DND-41 (cell line): ENCODE results near the gene ECHS1.

Source experiments
- ATAC-seq: fragments of 200-7000 bp; cut with Tn5 transposase; 3 replicates; pipeline ENCODE4 v1.9.1; 2021; ENCODE audit warnings: low read depth; ENCODE audit not compliant: insufficient read depth
- DNase-seq: peaks from one replicate; pipeline ENCODE4 v3.0.0-alpha.2; 2020
- H2AFZ ChIP-seq: 2 replicates; pipeline ENCODE4 v1.6.0; 2012; ENCODE audit warnings: low read depth, low read length
- H3K27ac ChIP-seq: 2 replicates; pipeline ENCODE4 v1.5.1; 2012; ENCODE audit warnings: low read length, inconsistent platforms
- H3K27me3 ChIP-seq: fragments of 200-600 bp; sonication (generic); 2 replicates; pipeline ENCODE4 v1.6.0; 2012; ENCODE audit warnings: low read length, mild to moderate bottlenecking, inconsistent platforms; ENCODE audit not compliant: insufficient read depth, poor library complexity
- H3K36me3 ChIP-seq: 2 replicates; pipeline ENCODE4 v1.5.1; 2012; ENCODE audit warnings: low read length, inconsistent platforms; ENCODE audit not compliant: insufficient read depth
- H3K4me1 ChIP-seq: 2 replicates; pipeline ENCODE4 v1.5.1; 2012; ENCODE audit warnings: mild to moderate bottlenecking, low read length; ENCODE audit not compliant: insufficient read depth
- H3K4me2 ChIP-seq: 2 replicates; pipeline ENCODE4 v1.6.0; 2012; ENCODE audit warnings: mild to moderate bottlenecking, moderate library complexity, low read length, inconsistent platforms; ENCODE audit not compliant: insufficient read depth
- H3K4me3 ChIP-seq, 2 experiments: fragments of 200-600 bp in 1 of 2; shearing (Covaris generic) in 1 of 2; 2 replicates each; pipeline ENCODE4 v1.5.1; 2012 to 2016; ENCODE audit warnings: inconsistent platforms in 2 of 2, low read length in 2 of 2, mild to moderate bottlenecking in 2 of 2, low read depth in 1 of 2, moderate library complexity in 1 of 2
- H3K79me2 ChIP-seq: 2 replicates; pipeline ENCODE4 v1.6.0; 2012; ENCODE audit warnings: low read length, inconsistent platforms; ENCODE audit not compliant: insufficient read depth
- H3K9ac ChIP-seq: 2 replicates; pipeline ENCODE4 v1.6.0; 2012; ENCODE audit warnings: low read depth, mild to moderate bottlenecking, inconsistent platforms, low read length, moderate library complexity
- H3K9me3 ChIP-seq: 2 replicates; pipeline ENCODE4 v1.5.1; 2012; ENCODE audit warnings: low read length, moderate library complexity, mild to moderate bottlenecking, inconsistent platforms; ENCODE audit not compliant: insufficient read depth, severe bottlenecking
- H4K20me1 ChIP-seq: 2 replicates; pipeline ENCODE4 v1.6.0; 2012; ENCODE audit warnings: low read length; ENCODE audit not compliant: insufficient read depth
- EZH2 ChIP-seq: IDR thresholded peaks from 3 replicates; pipeline ENCODE4 v1.6.1; 2012; ENCODE audit warnings: borderline replicate concordance, low read depth, mild to moderate bottlenecking, moderate library complexity, low read length, inconsistent platforms; ENCODE audit not compliant: severe bottlenecking
- TF ChIP-seq, protein P1 (sequence below): IDR thresholded peaks from 2 replicates; pipeline ENCODE4 v1.5.1; 2012; ENCODE audit warnings: borderline replicate concordance, low read length, moderate library complexity, mild to moderate bottlenecking; ENCODE audit not compliant: poor library complexity, severe bottlenecking; ENCODE audit errors: extremely low read depth

Gene ECHS1

DNA sequence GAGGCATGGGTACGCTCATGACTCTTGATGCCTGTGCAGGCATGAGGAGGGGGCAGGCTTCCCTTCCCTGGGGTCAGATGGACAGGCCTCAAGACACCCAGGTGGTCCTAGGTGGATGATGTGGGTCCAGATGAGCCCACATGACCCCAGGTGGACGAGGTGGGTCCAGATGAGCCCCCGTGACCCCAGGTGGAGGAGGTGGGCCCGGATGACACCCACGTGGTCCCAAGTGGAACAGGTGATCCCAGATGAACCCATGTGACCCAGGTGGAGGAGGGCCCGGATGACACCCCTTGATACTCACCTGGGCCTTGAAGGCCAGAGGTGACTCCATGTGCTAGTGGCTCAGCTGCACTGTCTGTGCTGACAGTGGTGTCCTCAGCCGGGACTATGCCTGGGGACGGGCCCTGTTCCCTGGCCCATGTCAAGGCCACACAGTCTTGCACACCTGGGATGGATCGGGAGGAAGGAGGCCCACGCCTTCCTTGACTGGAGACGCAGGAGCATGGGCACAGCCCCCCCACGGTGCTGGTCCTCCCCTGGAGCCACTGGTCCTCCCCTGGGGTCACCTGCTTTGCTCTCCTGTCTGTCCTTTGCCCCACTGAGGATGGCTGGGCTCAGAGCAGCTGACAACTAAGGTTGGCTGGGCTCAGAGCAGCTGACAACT is 22.7 kb downstream of the ECHS1 start:
- TF ChIP-seq EZH2 = no peak
- TF ChIP-seq, protein P1, sequence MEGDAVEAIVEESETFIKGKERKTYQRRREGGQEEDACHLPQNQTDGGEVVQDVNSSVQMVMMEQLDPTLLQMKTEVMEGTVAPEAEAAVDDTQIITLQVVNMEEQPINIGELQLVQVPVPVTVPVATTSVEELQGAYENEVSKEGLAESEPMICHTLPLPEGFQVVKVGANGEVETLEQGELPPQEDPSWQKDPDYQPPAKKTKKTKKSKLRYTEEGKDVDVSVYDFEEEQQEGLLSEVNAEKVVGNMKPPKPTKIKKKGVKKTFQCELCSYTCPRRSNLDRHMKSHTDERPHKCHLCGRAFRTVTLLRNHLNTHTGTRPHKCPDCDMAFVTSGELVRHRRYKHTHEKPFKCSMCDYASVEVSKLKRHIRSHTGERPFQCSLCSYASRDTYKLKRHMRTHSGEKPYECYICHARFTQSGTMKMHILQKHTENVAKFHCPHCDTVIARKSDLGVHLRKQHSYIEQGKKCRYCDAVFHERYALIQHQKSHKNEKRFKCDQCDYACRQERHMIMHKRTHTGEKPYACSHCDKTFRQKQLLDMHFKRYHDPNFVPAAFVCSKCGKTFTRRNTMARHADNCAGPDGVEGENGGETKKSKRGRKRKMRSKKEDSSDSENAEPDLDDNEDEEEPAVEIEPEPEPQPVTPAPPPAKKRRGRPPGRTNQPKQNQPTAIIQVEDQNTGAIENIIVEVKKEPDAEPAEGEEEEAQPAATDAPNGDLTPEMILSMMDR = no peak
- Histone ChIP-seq H3K9me3 (no peaks in the 10 kb centered on the region), H3K36me3 (no peaks in the 10 kb centered on the region), H3K4me2 (no peak overlapping the region), H3K79me2 (no peaks in the 10 kb centered on the region), H2AFZ (no peak overlapping the region), H3K4me1 (no peaks in the 10 kb centered on the region), H3K9ac (no peak overlapping the region), H4K20me1 (no peaks in the 10 kb centered on the region; the same call in 1 of the 2 replicates), H3K4me3 (no peak overlapping the region), H3K27me3 (no peaks in the 10 kb centered on the region), H3K27ac (no peak overlapping the region)
- DNase-seq = no peak
- no peak for ATAC-seq

DNA sequence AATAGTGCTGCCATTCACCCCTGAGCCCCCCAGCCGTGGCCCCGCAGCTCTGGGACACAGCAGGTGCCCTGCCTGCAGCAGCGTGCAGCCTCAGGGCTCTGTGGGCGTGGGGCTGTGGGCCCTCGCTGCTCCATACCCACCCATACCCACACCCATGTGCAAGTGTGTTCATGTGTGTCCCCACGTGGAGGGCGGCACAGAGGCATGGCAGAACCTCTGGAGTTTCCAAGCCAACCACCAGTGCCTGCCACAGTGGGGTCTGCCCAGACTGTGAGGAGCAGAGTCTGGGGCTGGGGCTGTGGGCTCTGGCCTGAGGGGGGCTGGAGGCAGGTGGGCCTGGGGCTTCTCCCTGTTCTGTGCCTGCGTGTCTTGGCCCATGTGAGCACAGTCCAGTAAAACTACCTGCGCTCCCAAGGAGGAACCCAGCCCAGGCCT is 23.6 kb downstream of the ECHS1 start:
- TF ChIP-seq, protein P1 = no peak
- no peak for TF ChIP-seq EZH2
- H2AFZ ChIP-seq = no peak overlapping the region
- no peaks in the 10 kb centered on the region for H3K4me1 ChIP-seq
- no peaks in the 10 kb centered on the region for H3K36me3 ChIP-seq
- H3K79me2 ChIP-seq = no peaks in the 10 kb centered on the region
- H3K27me3 ChIP-seq = no peaks in the 10 kb centered on the region
- no peak overlapping the region for H3K27ac ChIP-seq
- H3K9me3 ChIP-seq = no peaks in the 10 kb centered on the region
- DNase-seq (no peak), ATAC-seq (0 out of 3 replicates have a peak, but pooled peaks have one; percentile 4)
- no peaks in the 10 kb centered on the region; the same call in 1 of the 2 replicates for H4K20me1 ChIP-seq
- no peak overlapping the region for H3K4me2 ChIP-seq
- no peak overlapping the region for H3K4me3 ChIP-seq
- H3K9ac ChIP-seq = no peak overlapping the region

DNA sequence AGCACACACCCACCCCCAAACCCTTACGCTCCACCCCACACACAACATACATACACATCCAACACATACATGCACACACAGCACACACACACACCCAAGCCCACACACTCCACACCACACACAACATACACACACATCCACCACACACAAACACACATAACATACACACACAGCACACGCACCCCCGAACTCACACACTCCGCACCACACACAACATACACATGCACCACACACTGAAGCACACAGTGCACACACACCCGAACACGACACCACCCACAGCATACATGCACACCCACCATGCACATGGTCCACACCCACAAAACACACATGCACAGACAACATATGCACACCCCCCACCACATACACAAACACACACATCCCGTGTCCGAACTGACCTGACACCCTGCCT is 24.0 kb downstream of the ECHS1 start:
- Histone ChIP-seq H3K36me3 (no peaks in the 10 kb centered on the region), H4K20me1 (no peaks in the 10 kb centered on the region; the same call in 1 of the 2 replicates), H3K4me1 (no peaks in the 10 kb centered on the region), H3K9ac (no peak overlapping the region), H3K27me3 (no peaks in the 10 kb centered on the region), H3K4me2 (no peak overlapping the region), H3K9me3 (no peaks in the 10 kb centered on the region), H2AFZ (no peak overlapping the region), H3K27ac (no peak overlapping the region), H3K79me2 (no peaks in the 10 kb centered on the region), H3K4me3 (no peak overlapping the region)
- 0 out of 3 replicates have a peak, but pooled peaks have one; percentile 11 for ATAC-seq
- DNase-seq = no peak
- no peak for TF ChIP-seq EZH2
- TF ChIP-seq, protein P1 = no peak
